ENCODE results near the gene ASCC1. TPM values are rescaled to one million over a fixed set of nuclear protein-coding genes. Genes with fewer than 3 reads are reported as not detected.
A peak's percentile ranks its signal among the peaks of the same experiment; 100 is the strongest.

ASCC1 gene
- total and polyA plus RNA-seq, 4 experiments from 2014 or later = 14.3 to 24.9 (median 18.6) TPM

DNA sequence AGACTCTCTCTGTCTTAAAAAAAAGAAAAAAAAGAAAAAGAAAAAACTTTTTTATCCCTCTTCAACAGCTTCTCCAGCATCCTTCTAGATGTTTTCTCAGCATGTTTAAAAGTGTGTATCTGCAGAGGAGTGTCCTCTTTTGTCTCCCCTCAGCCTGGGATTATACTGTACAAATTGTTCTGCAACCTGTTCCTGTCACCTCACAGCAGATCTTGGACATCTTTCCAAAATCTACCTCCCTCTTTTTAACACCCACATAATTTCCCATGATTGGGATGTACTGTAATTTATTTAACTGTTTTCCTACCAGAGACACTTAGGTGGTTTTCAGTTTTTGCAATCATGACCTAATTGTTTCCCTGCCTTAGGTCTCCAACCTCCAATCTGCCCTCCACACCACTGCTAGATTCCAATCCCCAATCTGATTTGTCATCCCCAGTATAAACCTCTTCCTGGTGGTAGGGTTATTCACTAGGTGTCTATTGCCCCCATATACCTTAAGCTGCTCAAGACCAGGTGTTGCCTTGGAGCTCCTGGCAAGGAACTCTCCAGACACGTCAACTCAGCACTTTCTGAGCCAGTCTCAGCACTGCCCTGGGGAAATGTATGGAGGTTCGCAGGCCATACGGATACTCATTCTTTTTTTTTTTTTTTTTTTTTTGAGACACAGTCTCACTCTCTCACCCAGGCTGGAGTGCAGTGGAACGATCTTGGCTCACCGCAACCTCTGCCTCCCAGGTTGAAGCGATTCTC is 40.1 kb upstream of the ASCC1 start:
- intact Hi-C loops (cut with micrococcal nuclease) = no loop called here

DNA sequence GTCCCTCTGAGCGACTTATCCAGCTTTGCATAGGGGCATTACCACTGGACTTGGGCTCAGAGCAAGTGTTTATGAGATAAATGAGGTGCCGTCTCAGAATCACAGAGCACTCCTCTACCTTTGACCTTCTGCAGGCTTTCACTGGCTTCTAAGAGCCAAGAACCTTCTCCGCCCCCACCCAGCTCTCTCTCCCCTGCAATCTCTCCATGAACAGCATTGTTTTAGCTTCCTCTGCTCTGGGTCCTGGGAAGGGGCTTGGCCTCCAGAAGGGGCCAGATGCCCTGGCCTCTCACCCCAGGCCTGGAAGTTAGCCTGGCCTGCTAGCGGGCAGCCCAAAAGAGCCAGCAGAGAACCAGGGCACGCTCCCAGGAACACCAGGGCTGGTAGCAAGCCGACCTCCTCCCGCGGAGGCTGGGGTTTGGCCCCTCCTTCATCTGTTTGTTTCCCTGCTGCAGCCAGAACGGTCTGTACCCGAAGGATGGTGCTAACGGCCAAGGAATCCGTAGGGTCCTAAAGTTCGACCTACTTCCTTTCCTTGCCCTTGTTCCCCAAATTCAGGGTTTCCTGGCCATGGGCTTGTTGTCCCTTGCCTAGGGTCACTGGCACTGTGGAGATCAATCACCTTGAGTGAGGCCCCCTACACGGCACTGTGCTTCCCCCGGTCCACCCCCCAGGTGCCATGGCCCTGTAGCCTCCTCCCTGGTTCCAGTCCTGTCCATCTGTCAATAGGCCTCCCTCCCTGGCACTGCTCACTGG is 38.9 kb upstream of the ASCC1 start:
- Histone ChIP-seq H3K36me3 (ENCODE audit: insufficient read depth, low read length) (no peaks in the 10 kb centered on the region), H3K9me3 (ENCODE audit: control insufficient read depth in 1 of 2, low read length in 2 of 2) (no peaks in the 10 kb centered on the region), H3K4me3 (ENCODE audit: low read length in 2 of 2) (peak overlapping the region in 1 of 2 donors; percentile 13), H3K27me3 (ENCODE audit: insufficient read depth, low read length) (no peaks in the 10 kb centered on the region), H3K4me1 (ENCODE audit: insufficient read depth, low read length) (peaks cover 91% of the 10 kb centered on the region), H3K27ac (ENCODE audit: low read depth, low read length) (peak overlapping the region; percentile 46)
- Mint-ChIP-seq H3K9me3 (no peaks in the 10 kb centered on the region), H3K27ac (peak overlapping the region; percentile 69 to 91 (median 86)), H3K4me3 (peak overlapping the region; percentile 59 to 89 (median 70)), H3K4me1 (peaks cover 50 to 88% (median 69%) of the 10 kb centered on the region in 4 donors), H3K36me3 (no peaks in the 10 kb centered on the region), H3K27me3 (no peaks in the 10 kb centered on the region)
- ChIA-PET POLR2A (ENCODE audit: partially characterized antibody) (interaction anchor here (0.6 to 13.8 kb wide), 17 partner anchors 7 to 194 kb away, joined by 3 to 161 read pairs (median 4); partner anchors contain the start of genes ANAPC16, ASCC1 and DDIT4), CTCF (ENCODE audit: partially characterized antibody) (interaction anchor here (0.6 to 3.1 kb wide), 6 partner anchors 20 to 206 kb away, joined by 3 to 16 read pairs (median 4); no protein-coding TSS in a partner anchor)
- intact Hi-C loops (cut with micrococcal nuclease) = no loop called here
- peak in 3 of 5 donors; percentile 12 to 27 (median 26) for DNase-seq

More for the DNA sequence above, 40.1 kb upstream of the ASCC1 start:
- Mint-ChIP-seq H3K4me3 (peak overlapping the region in 5 of 8 donors; percentile 13 to 63 (median 61)), H3K9me3 (no peaks in the 10 kb centered on the region), H3K36me3 (no peaks in the 10 kb centered on the region), H3K27me3 (no peaks in the 10 kb centered on the region), H3K4me1 (peaks cover 51 to 88% (median 70%) of the 10 kb centered on the region in 4 donors), H3K27ac (peak overlapping the region in 6 of 7 donors; percentile 26 to 92 (median 80))
- ChIA-PET CTCF (ENCODE audit: partially characterized antibody) (interaction anchor here (2.4 kb wide), 1 partner anchor 81 kb away, joined by 11 read pairs; no protein-coding TSS in a partner anchor), POLR2A (ENCODE audit: partially characterized antibody) (interaction anchor here (0.6 to 13.8 kb wide), 9 partner anchors 8 to 162 kb away, joined by 3 to 161 read pairs (median 4); partner anchors contain the start of genes ANAPC16, ASCC1 and DDIT4)
- no peak overlapping the region for H3K27ac ChIP-seq (ENCODE audit: low read depth, low read length)
- H3K27me3 ChIP-seq (ENCODE audit: insufficient read depth, low read length) = no peaks in the 10 kb centered on the region
- no peak for DNase-seq
- H3K9me3 ChIP-seq (ENCODE audit: control insufficient read depth in 1 of 2, low read length in 2 of 2) = no peaks in the 10 kb centered on the region
- no peaks in the 10 kb centered on the region for H3K36me3 ChIP-seq (ENCODE audit: insufficient read depth, low read length)
- H3K4me1 ChIP-seq (ENCODE audit: insufficient read depth, low read length) = peaks cover 92% of the 10 kb centered on the region
- no peak overlapping the region for H3K4me3 ChIP-seq (ENCODE audit: low read length in 2 of 2)

DNA sequence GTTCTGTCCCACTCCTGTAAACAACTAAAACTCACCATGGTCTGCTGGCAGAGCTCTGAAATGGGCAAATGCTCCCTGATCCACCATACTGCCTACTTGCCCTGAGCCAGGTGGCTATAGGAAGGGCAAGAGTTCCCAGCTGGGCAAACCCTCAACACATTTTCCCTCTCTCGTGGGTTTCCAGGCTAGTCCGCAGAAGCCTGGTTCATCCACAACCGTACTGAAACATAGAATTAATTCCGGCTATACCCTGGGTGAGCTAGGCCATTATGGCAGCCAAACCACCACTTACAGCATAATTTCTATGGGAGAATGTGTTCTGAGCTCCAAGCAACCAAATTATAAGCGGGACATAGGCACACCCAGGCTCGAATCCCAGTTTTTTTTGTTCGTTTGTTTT is 37.5 kb upstream of the ASCC1 start:
- peak overlapping the region in 6 of 7 donors; percentile 8 to 89 (median 76) for H3K27ac Mint-ChIP-seq
- peak overlapping the region in 4 of 8 donors; percentile 22 to 74 (median 36) for H3K4me3 Mint-ChIP-seq
- no peaks in the 10 kb centered on the region for H3K9me3 Mint-ChIP-seq
- H3K9me3 ChIP-seq (ENCODE audit: control insufficient read depth in 1 of 2, low read length in 2 of 2) = no peaks in the 10 kb centered on the region
- peaks cover 0 to 4% of the 10 kb centered on the region in 2 donors for H3K36me3 Mint-ChIP-seq
- H3K4me1 Mint-ChIP-seq = peaks cover 45 to 85% (median 65%) of the 10 kb centered on the region in 4 donors
- no peak overlapping the region for H3K27ac ChIP-seq (ENCODE audit: low read depth, low read length)
- H3K4me1 ChIP-seq (ENCODE audit: insufficient read depth, low read length) = peaks cover 90% of the 10 kb centered on the region
- H3K36me3 ChIP-seq (ENCODE audit: insufficient read depth, low read length) = no peaks in the 10 kb centered on the region
- ChIA-PET POLR2A (ENCODE audit: partially characterized antibody) (interaction anchor here (0.7 to 13.8 kb wide), 5 partner anchors 10 to 66 kb away, joined by 3 to 161 read pairs (median 3); partner anchors contain the start of gene DDIT4), CTCF (ENCODE audit: partially characterized antibody) (interaction anchor here (0.6 to 3.1 kb wide), 7 partner anchors 11 to 205 kb away, joined by 3 to 16 read pairs (median 4); no protein-coding TSS in a partner anchor)
- H3K27me3 ChIP-seq (ENCODE audit: insufficient read depth, low read length) = no peaks in the 10 kb centered on the region
- intact Hi-C loops (cut with micrococcal nuclease) = no loop called here
- H3K4me3 ChIP-seq (ENCODE audit: low read length in 2 of 2) = no peak overlapping the region
- no peaks in the 10 kb centered on the region for H3K27me3 Mint-ChIP-seq
- DNase-seq = no peak

DNA sequence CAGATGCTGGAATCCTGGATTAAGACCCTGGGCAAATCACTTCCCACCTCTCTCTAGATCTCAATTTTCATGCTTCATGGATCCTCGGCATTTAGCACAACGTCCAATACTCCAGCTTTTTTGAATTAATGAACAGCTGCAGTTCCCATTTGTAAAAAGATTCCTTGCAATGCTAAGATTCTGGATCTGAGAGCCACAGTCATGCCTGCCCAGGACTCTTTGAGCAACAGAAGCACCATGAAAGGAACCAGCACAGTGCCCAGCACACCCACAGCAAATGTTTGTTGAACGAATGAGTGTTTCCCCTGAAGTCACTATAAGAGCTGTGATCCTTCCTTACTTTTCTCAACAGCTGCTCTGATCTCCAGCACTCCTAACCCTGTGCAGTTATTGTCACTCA is 36.9 kb upstream of the ASCC1 start:
- Histone ChIP-seq H3K36me3 (ENCODE audit: insufficient read depth, low read length) (no peaks in the 10 kb centered on the region), H3K27ac (ENCODE audit: low read depth, low read length) (no peak overlapping the region), H3K27me3 (ENCODE audit: insufficient read depth, low read length) (no peaks in the 10 kb centered on the region), H3K9me3 (ENCODE audit: control insufficient read depth in 1 of 2, low read length in 2 of 2) (no peaks in the 10 kb centered on the region), H3K4me3 (ENCODE audit: low read length in 2 of 2) (no peak overlapping the region), H3K4me1 (ENCODE audit: insufficient read depth, low read length) (peaks cover 92% of the 10 kb centered on the region)
- intact Hi-C loops (cut with micrococcal nuclease) = no loop called here
- DNase-seq = no peak
- H3K9me3 Mint-ChIP-seq = no peaks in the 10 kb centered on the region
- H3K27ac Mint-ChIP-seq = peak overlapping the region in 6 of 7 donors; percentile 36 to 89 (median 80)
- CTCF ChIA-PET (ENCODE audit: partially characterized antibody) = interaction anchor here (1.1 to 3.1 kb wide), 5 partner anchors 12 to 204 kb away, joined by 4 to 16 read pairs (median 4); no protein-coding TSS in a partner anchor
- H3K4me3 Mint-ChIP-seq = peak overlapping the region in 6 of 8 donors; percentile 7 to 74 (median 26)
- no peaks in the 10 kb centered on the region for H3K27me3 Mint-ChIP-seq
- POLR2A ChIA-PET (ENCODE audit: partially characterized antibody) = interaction anchor here (0.7 to 13.8 kb wide), 7 partner anchors 11 to 67 kb away, joined by 3 to 161 read pairs (median 3); partner anchors contain the start of gene DDIT4
- H3K4me1 Mint-ChIP-seq = peaks cover 47 to 87% (median 68%) of the 10 kb centered on the region in 4 donors
- peaks cover 0 to 4% of the 10 kb centered on the region in 2 donors for H3K36me3 Mint-ChIP-seq

DNA sequence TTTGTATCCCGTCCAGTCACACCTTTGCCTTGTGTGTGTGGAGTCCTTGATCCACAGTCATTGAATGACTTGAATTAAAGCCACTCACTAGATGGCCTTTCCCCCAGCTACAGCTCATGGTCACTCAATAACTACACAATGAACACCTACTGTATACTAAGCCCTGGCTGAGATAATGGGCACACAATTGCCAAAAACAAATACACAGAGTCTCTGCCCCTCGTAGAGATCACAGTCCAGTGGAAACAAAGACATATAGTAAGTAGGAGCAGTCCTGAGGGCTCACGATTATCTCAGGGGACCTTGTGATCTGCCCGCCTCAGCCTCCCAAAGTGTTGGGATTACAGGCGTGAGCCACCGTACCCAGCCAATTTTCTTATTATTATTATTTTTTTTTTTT is 35.6 kb upstream of the ASCC1 start:
- no peaks in the 10 kb centered on the region for H3K27me3 ChIP-seq (ENCODE audit: insufficient read depth, low read length)
- no peaks in the 10 kb centered on the region for H3K36me3 ChIP-seq (ENCODE audit: insufficient read depth, low read length)
- no peaks in the 10 kb centered on the region for H3K27me3 Mint-ChIP-seq
- peak overlapping the region; percentile 57 to 94 (median 88) for H3K27ac Mint-ChIP-seq
- H3K27ac ChIP-seq (ENCODE audit: low read depth, low read length) = no peak overlapping the region
- peaks cover 96% of the 10 kb centered on the region for H3K4me1 ChIP-seq (ENCODE audit: insufficient read depth, low read length)
- intact Hi-C loops (cut with micrococcal nuclease) = no loop called here
- ChIA-PET CTCF (ENCODE audit: partially characterized antibody) (interaction anchor here (1.0 kb wide), 1 partner anchor 9 kb away, joined by 4 read pairs; no protein-coding TSS in a partner anchor), POLR2A (ENCODE audit: partially characterized antibody) (interaction anchor here (0.6 to 13.8 kb wide), 3 partner anchors 9 to 38 kb away, joined by 3 to 161 read pairs (median 102); partner anchors contain the start of gene DDIT4)
- peaks cover 50 to 89% (median 70%) of the 10 kb centered on the region in 4 donors for H3K4me1 Mint-ChIP-seq
- no peak for DNase-seq
- no peaks in the 10 kb centered on the region for H3K9me3 ChIP-seq (ENCODE audit: control insufficient read depth in 1 of 2, low read length in 2 of 2)
- no peak overlapping the region for H3K4me3 ChIP-seq (ENCODE audit: low read length in 2 of 2)
- H3K9me3 Mint-ChIP-seq = no peaks in the 10 kb centered on the region
- peak overlapping the region in 3 of 8 donors; percentile 32 to 72 (median 61) for H3K4me3 Mint-ChIP-seq
- H3K36me3 Mint-ChIP-seq = peaks cover 0 to 4% of the 10 kb centered on the region in 2 donors

DNA sequence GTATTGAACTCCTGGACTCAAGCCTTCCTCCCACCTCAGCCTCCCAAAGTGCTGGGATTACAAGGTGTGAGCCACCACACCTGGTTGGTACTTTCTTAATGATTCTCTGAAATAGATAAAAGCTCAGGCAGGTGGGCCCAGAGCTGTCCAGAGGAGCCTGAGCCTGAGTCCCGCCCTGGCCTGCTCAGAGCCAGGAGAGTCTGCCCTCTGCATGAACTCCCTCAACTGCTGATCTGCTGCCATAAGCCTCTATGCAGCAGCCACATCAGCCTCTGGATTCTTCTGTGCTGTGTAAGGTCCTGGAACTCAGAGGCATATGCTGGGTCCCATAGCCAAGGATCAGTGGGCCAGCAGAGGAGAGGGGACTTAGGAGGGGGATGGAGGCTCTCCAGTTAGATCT is 34.6 kb upstream of the ASCC1 start:
- H3K27me3 ChIP-seq (ENCODE audit: insufficient read depth, low read length) = no peaks in the 10 kb centered on the region
- no peak overlapping the region for H3K27ac ChIP-seq (ENCODE audit: low read depth, low read length)
- H3K9me3 ChIP-seq (ENCODE audit: control insufficient read depth in 1 of 2, low read length in 2 of 2) = no peaks in the 10 kb centered on the region
- H3K27ac Mint-ChIP-seq = peak overlapping the region; percentile 77 to 95 (median 90)
- no peak overlapping the region for H3K4me3 ChIP-seq (ENCODE audit: low read length in 2 of 2)
- H3K4me1 ChIP-seq (ENCODE audit: insufficient read depth, low read length) = peaks cover 96% of the 10 kb centered on the region
- no peaks in the 10 kb centered on the region for H3K36me3 ChIP-seq (ENCODE audit: insufficient read depth, low read length)
- H3K4me1 Mint-ChIP-seq = peaks cover 53 to 88% (median 72%) of the 10 kb centered on the region in 4 donors
- H3K36me3 Mint-ChIP-seq = peaks cover 0 to 4% of the 10 kb centered on the region in 2 donors
- CTCF ChIA-PET (ENCODE audit: partially characterized antibody) = interaction anchor here (0.7 to 1.2 kb wide), 2 partner anchors 27 to 29 kb away, joined by 3 read pairs; no protein-coding TSS in a partner anchor
- peak overlapping the region; percentile 35 to 81 (median 58) for H3K4me3 Mint-ChIP-seq
- intact Hi-C loops (cut with micrococcal nuclease) = no loop called here
- no peaks in the 10 kb centered on the region for H3K27me3 Mint-ChIP-seq
- DNase-seq = no peak
- POLR2A ChIA-PET (ENCODE audit: partially characterized antibody) = interaction anchor here (4.5 to 8.2 kb wide), 2 partner anchors 10 to 23 kb away, joined by 66 to 102 read pairs; partner anchors contain the start of gene DDIT4
- no peaks in the 10 kb centered on the region for H3K9me3 Mint-ChIP-seq

Measured in CD4-positive, alpha-beta memory T cell (primary cell).